ENCODE data around the gene KMT2B.

Gene KMT2B

GRCh38 chr19:35724560-35724959, 6.8 kb downstream of the KMT2B start:
- DNase-seq (ENCODE audit: low spot score) (no peak), FAIRE-seq (no peak)

- FAIRE-seq = no peak
- no peak for DNase-seq (ENCODE audit: low spot score)
Measured at GRCh38 chr19:35725216-35725861, 7.5 kb downstream of the KMT2B start.

GRCh38 chr19:35727053-35727955, 9.5 kb downstream of the KMT2B start:
- FAIRE-seq = no peak
- no peak for DNase-seq (ENCODE audit: low spot score)

GRCh38 chr19:35727956-35728706, 10.3 kb downstream of the KMT2B start:
- FAIRE-seq = no peak

GRCh38 chr19:35729021-35729420, 11.2 kb downstream of the KMT2B start:
- no peak for FAIRE-seq
- DNase-seq (ENCODE audit: low spot score) = no peak

More at GRCh38 chr19:35727956-35728706, 10.3 kb downstream of the KMT2B start:
- no peak for DNase-seq (ENCODE audit: low spot score)

GRCh38 chr19:35729763-35730162, 12.0 kb downstream of the KMT2B start:
- no peak for FAIRE-seq
- DNase-seq (ENCODE audit: low spot score) = no peak

- no peak for FAIRE-seq
- no peak for DNase-seq (ENCODE audit: low spot score)
Measured at GRCh38 chr19:35730326-35730725, 12.5 kb downstream of the KMT2B start.

GRCh38 chr19:35731353-35731752, 13.6 kb downstream of the KMT2B start:
- FAIRE-seq (no peak), DNase-seq (ENCODE audit: low spot score) (no peak)

- no peak for FAIRE-seq
- DNase-seq (ENCODE audit: low spot score) = no peak
Measured at GRCh38 chr19:35731779-35732405, 14.1 kb downstream of the KMT2B start.

GRCh38 chr19:35732540-35733179, 14.9 kb downstream of the KMT2B start:
- FAIRE-seq (no peak), DNase-seq (ENCODE audit: low spot score) (no peak)

- DNase-seq (ENCODE audit: low spot score) = no peak
- no peak for FAIRE-seq
Measured at GRCh38 chr19:35733180-35734125, 15.7 kb downstream of the KMT2B start.

GRCh38 chr19:35734273-35734672, 16.5 kb downstream of the KMT2B start:
- no peak for DNase-seq (ENCODE audit: low spot score)

GRCh38 chr19:35734889-35735288, 17.1 kb downstream of the KMT2B start:
- DNase-seq (ENCODE audit: low spot score) = no peak
- FAIRE-seq = no peak

More at GRCh38 chr19:35734273-35734672, 16.5 kb downstream of the KMT2B start:
- no peak for FAIRE-seq

GRCh38 chr19:35736913-35737886, 19.4 kb downstream of the KMT2B start:
- no peak for DNase-seq (ENCODE audit: low spot score)
- no peak for FAIRE-seq

- FAIRE-seq (peak; percentile 50), DNase-seq (ENCODE audit: low spot score) (no peak)
Measured at GRCh38 chr19:35738021-35738886, 20.5 kb downstream of the KMT2B start.

- FAIRE-seq (no peak), DNase-seq (ENCODE audit: low spot score) (no peak)
Measured at GRCh38 chr19:35738887-35739229, 21.1 kb downstream of the KMT2B start.

- no peak for FAIRE-seq
- DNase-seq (ENCODE audit: low spot score) = no peak
Measured at GRCh38 chr19:35739275-35740107, 21.7 kb downstream of the KMT2B start.

Data from urothelium cell line (cell line).